Naive thymus-derived CD8-positive, alpha-beta T cell (primary cell): ENCODE data around the gene NPIPB2. TPM values are rescaled to one million over a fixed set of nuclear protein-coding genes. Genes with fewer than 3 reads are reported as not detected.
"Not testable (repeated sequence)": the region's sequence is repeated elsewhere in the genome, so short reads cannot be mapped to it uniquely, and the experiment has no call there.

Experiments
- ATAC-seq, 2 donors: fragments of 150-1000 bp; cut with Tn5 transposase in 1 of 2; sonication (Bioruptor Pico), chemical (Tn5 transposase) in 1 of 2; 1 replicate in 1 of 2; 2 replicates in 1 of 2; pipeline ENCODE4 v1.10.0; 2021; ENCODE audit warnings: mild to moderate bottlenecking in 2 of 2, moderate library complexity in 2 of 2
- POLR2A ChIA-PET: fragments of 350-600 bp; sonication (Branson Sonifier 250); formaldehyde crosslinking; loops from one replicate; lab custom pipeline; 2021; ENCODE audit warnings: antibody characterized with exemption; lab: Charles Lee
- DNase-seq, 10 donors: peaks; one replicate each; pipeline versions ENCODE4 v3.0.0 to v3.0.0-alpha.2; 2020 to 2022
- H3K27ac Mint-ChIP-seq, 10 donors: one replicate each; pipeline ENCODE4 v1.8.0; 2020 to 2022; ENCODE audit warnings: mild to moderate bottlenecking in 10 of 10, mixed read lengths in 10 of 10, moderate library complexity in 4 of 10, inconsistent platforms in 1 of 10
- H3K27me3 Mint-ChIP-seq, 5 donors: one replicate each; pipeline ENCODE4 v1.8.0; 2021 to 2022; ENCODE audit warnings: mixed read lengths in 5 of 5
- H3K36me3 Mint-ChIP-seq, 3 donors: one replicate each; pipeline ENCODE4 v1.8.0; 2020 to 2022; ENCODE audit warnings: mixed read lengths in 3 of 3, mild to moderate bottlenecking in 2 of 3, inconsistent platforms in 1 of 3
- H3K4me1 Mint-ChIP-seq, 4 donors: one replicate each; pipeline ENCODE4 v1.8.0; 2021 to 2022; ENCODE audit warnings: mixed read lengths in 4 of 4
- H3K4me3 Mint-ChIP-seq, 10 donors: one replicate each; pipeline ENCODE4 v1.8.0; 2020 to 2022; ENCODE audit warnings: mild to moderate bottlenecking in 10 of 10, mixed read lengths in 10 of 10, moderate library complexity in 6 of 10, inconsistent platforms in 1 of 10
- H3K9me3 Mint-ChIP-seq, 9 donors: one replicate each; pipeline ENCODE4 v1.8.0; 2020 to 2022; ENCODE audit warnings: mixed read lengths in 9 of 9, mild to moderate bottlenecking in 3 of 9, inconsistent platforms in 1 of 9, moderate library complexity in 1 of 9
- polyA plus RNA-seq, 3 donors: library from polyadenylated mRNA; unstranded; fragments of 300-500 nt; fragmentation: Illumina TruSeq; gene quantifications; one replicate each; pipeline ENCODE4 v1.2.3, GENCODE V29; 2021
- total RNA-seq, 8 experiments: library from RNA in 2 of 8; stranded (reverse) in 2 of 8; gene quantifications; one replicate each; pipeline ENCODE4 v1.2.3 and lab custom pipeline; 2021 to 2026

NPIPB2 gene
- total and polyA plus RNA-seq, 5 experiments from 2014 or later, result 1.1 to 24.5 (median 10.3) TPM; not detected in 1

- Mint-ChIP-seq H3K9me3 (no peaks in the 10 kb centered on the region), H3K4me3 (no peak overlapping the region), H3K27me3 (peaks cover 0 to 4% (median 0%) of the 10 kb centered on the region in 5 donors), H3K27ac (peak overlapping the region in 1 of 10 donors; percentile 5), H3K4me1 (peaks cover 0 to 13% (median 0%) of the 10 kb centered on the region in 4 donors), H3K36me3 (peaks cover 0 to 2% (median 0%) of the 10 kb centered on the region in 3 donors)
- DNase-seq (no peak), ATAC-seq (no peak)
- POLR2A ChIA-PET, result no interaction called here
Measured at GRCh38 chr16:11955713-11956123, 13.9 kb upstream of the NPIPB2 start.

DNA sequence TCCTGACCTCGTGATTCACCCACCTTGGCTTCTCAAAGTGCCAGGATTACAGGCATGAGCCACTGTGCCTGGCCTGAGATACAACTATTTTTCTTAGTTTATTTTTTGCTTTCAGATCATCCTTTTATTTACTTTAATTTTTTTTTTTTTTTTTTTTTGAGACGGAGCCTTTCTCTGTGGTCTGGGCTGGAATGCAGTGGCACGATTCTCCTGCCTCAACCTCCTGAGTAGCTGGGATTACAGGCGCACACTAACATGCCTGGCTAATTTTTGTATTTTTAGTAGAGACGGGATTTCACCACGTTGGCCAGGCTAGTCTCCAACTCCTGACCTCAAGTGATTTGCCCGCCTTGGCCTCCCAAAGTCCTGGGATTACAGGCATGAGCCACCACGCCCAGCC lies 11.7 kb upstream of the NPIPB2 start:
- H3K4me3 Mint-ChIP-seq, H3K36me3 Mint-ChIP-seq, ATAC-seq, H3K27me3 Mint-ChIP-seq, H3K27ac Mint-ChIP-seq, H3K4me1 Mint-ChIP-seq, DNase-seq, H3K9me3 Mint-ChIP-seq: not testable (repeated sequence)
- POLR2A ChIA-PET, result interaction anchor here (0.6 kb wide), 1 partner anchor 94 kb away, joined by 3 read pairs; no protein-coding TSS in a partner anchor

- H3K9me3 Mint-ChIP-seq, result no peaks in the 10 kb centered on the region
- no peaks in the 10 kb centered on the region for H3K27me3 Mint-ChIP-seq
- POLR2A ChIA-PET, result no interaction called here
- H3K27ac Mint-ChIP-seq, result peak overlapping the region in 2 of 10 donors; percentile 15
- no peak overlapping the region for H3K4me3 Mint-ChIP-seq
- ATAC-seq (no peak), DNase-seq (no peak)
- peaks cover 0 to 8% (median 6%) of the 10 kb centered on the region in 4 donors for H3K4me1 Mint-ChIP-seq
- no peaks in the 10 kb centered on the region for H3K36me3 Mint-ChIP-seq
Measured at GRCh38 chr16:11950388-11950787, 8.5 kb upstream of the NPIPB2 start.

DNA sequence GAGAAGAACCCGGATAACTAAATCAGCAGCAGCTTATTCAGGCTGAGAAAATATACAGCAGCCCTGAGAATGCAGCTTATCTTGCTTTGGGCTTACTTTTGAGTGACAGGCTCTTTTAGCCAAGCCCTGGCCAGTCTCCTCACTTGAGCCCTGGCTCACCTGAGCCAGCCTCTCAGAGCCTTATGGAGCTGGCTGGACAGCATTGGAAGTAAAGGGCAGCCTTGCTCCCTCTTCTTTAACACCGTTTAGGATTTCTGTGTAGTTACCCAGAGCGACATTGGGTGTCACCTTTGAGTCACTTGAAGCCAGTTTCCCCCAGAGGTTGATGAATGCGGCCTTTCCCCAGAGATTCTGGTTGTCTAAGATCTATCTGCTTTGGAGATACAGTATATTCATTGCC lies 7.7 kb upstream of the NPIPB2 start:
- Mint-ChIP-seq H3K4me1 (peaks cover 0 to 8% (median 6%) of the 10 kb centered on the region in 4 donors), H3K4me3 (no peak overlapping the region), H3K36me3 (no peaks in the 10 kb centered on the region), H3K27me3 (no peaks in the 10 kb centered on the region), H3K27ac (no peak overlapping the region), H3K9me3 (no peaks in the 10 kb centered on the region)
- ATAC-seq (peak; percentile 70 to 72), DNase-seq (peak in 7 of 10 donors; percentile 3 to 72 (median 9))
- POLR2A ChIA-PET, result interaction anchor here (1.1 kb wide), 1 partner anchor 118 kb away, joined by 3 read pairs; no protein-coding TSS in a partner anchor

GRCh38 chr16:11948819-11949218 lies 7.0 kb upstream of the NPIPB2 start:
- DNase-seq, result no peak
- no peaks in the 10 kb centered on the region for H3K27me3 Mint-ChIP-seq
- no peak for ATAC-seq
- H3K27ac Mint-ChIP-seq, result no peak overlapping the region
- H3K4me1 Mint-ChIP-seq, result peaks cover 0 to 8% (median 6%) of the 10 kb centered on the region in 4 donors
- H3K36me3 Mint-ChIP-seq, result no peaks in the 10 kb centered on the region
- H3K9me3 Mint-ChIP-seq, result no peaks in the 10 kb centered on the region
- no peak overlapping the region for H3K4me3 Mint-ChIP-seq
- POLR2A ChIA-PET, result interaction anchor here (1.1 kb wide), 1 partner anchor 119 kb away, joined by 3 read pairs; no protein-coding TSS in a partner anchor

- no peaks in the 10 kb centered on the region for H3K9me3 Mint-ChIP-seq
- no peak for DNase-seq
- POLR2A ChIA-PET, result interaction anchor here (0.6 kb wide), 1 partner anchor 123 kb away, joined by 5 read pairs; no protein-coding TSS in a partner anchor
- H3K4me1 Mint-ChIP-seq, result peaks cover 0 to 8% (median 6%) of the 10 kb centered on the region in 4 donors
- no peak overlapping the region for H3K4me3 Mint-ChIP-seq
- H3K27ac Mint-ChIP-seq, result no peak overlapping the region
- no peak for ATAC-seq
- H3K36me3 Mint-ChIP-seq, result no peaks in the 10 kb centered on the region
- H3K27me3 Mint-ChIP-seq, result no peaks in the 10 kb centered on the region
Measured at GRCh38 chr16:11946433-11946832, 4.6 kb upstream of the NPIPB2 start.

GRCh38 chr16:11927350-11927749 lies 14.5 kb downstream of the NPIPB2 start:
- DNase-seq, ATAC-seq, H3K4me1 Mint-ChIP-seq, H3K27me3 Mint-ChIP-seq, H3K36me3 Mint-ChIP-seq, H3K9me3 Mint-ChIP-seq, POLR2A ChIA-PET, H3K4me3 Mint-ChIP-seq: not testable (repeated sequence)
- H3K27ac Mint-ChIP-seq, result peak overlapping the region in 1 of 10 donors; percentile 22

- H3K36me3 Mint-ChIP-seq, H3K9me3 Mint-ChIP-seq, ATAC-seq, H3K4me3 Mint-ChIP-seq, DNase-seq, POLR2A ChIA-PET, H3K27me3 Mint-ChIP-seq, H3K4me1 Mint-ChIP-seq: not testable (repeated sequence)
- H3K27ac Mint-ChIP-seq, result peak overlapping the region in 1 of 10 donors; percentile 40
Measured at GRCh38 chr16:11924046-11924445, 17.8 kb downstream of the NPIPB2 start.

DNA sequence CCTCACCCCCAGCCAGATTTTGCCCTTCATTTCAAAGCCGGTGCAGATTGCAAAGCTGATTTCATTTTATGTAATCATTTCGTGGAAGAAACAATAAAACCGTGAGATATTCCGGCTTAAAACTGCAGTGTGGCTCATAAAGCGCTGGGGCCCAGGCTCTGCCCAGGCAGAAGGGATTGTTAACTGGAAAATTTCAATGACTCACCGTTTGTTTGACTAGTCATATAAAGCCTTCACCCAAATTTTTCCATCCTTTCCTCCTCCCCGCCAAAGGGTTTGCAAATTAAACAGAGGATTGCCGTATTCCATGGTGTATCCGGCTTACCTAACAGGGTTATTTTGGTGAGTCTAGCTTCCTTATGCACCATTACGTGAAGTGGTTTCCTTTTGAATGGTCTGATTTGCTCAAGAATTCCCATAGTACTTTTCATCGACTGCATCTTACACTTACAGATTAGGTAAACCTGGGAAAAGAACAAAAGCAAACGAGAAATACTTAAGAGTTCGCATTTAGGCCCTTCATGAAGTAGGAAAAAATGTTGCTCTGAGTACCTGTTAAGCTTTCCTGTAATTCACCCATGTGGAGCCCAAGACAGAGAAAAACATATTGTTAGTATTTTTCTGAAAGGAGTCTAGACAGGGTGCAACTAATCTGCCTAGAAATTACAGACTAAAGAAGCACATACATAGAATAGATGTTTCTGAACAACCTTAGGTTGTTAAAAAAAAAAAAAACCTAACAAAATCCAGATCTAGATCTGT lies 25.1 kb downstream of the NPIPB2 start:
- POLR2A ChIA-PET, result interaction anchor here (0.7 to 2.2 kb wide), 6 partner anchors 52 to 236 kb away, joined by 3 to 14 read pairs (median 6); partner anchors contain the start of genes RSL1D1 and SNX29
- H3K4me1 Mint-ChIP-seq, result peaks cover 17 to 38% (median 29%) of the 10 kb centered on the region in 4 donors

GRCh38 chr16:11915644-11916523 lies 26.0 kb downstream of the NPIPB2 start, which contains the start of gene GSPT1:
GSPT1 (minus strand) TSS chr16:11915956; CDS start chr16:11915720, 236 bp downstream.
- peak within 1 kb of the TSS; percentile 93 to 98 (median 97) for H3K27ac Mint-ChIP-seq
- H3K36me3 Mint-ChIP-seq, result peaks cover 0 to 12% (median 0%) of the 10 kb centered on the region in 3 donors
- DNase-seq (peak; percentile 95 to 100 (median 99)), ATAC-seq (peak; percentile 85 to 86)
- peaks cover 17 to 40% (median 33%) of the 10 kb centered on the region in 4 donors for H3K4me1 Mint-ChIP-seq
- POLR2A ChIA-PET, result interaction anchor here (0.6 to 2.2 kb wide), 11 partner anchors 9 to 864 kb away, joined by 3 to 14 read pairs (median 5); partner anchors contain the start of genes RSL1D1 and SNX29
- peak within 1 kb of the TSS; percentile 88 to 99 (median 95) for H3K4me3 Mint-ChIP-seq
- H3K27me3 Mint-ChIP-seq, result no peaks in the 10 kb centered on the region
- H3K9me3 Mint-ChIP-seq, result no peaks in the 10 kb centered on the region

More for the DNA sequence above, 25.1 kb downstream of the NPIPB2 start:
- H3K36me3 Mint-ChIP-seq, result peaks cover 0 to 12% (median 0%) of the 10 kb centered on the region in 3 donors
- H3K27ac Mint-ChIP-seq, result peak overlapping the region; percentile 89 to 97 (median 96)
- H3K27me3 Mint-ChIP-seq, result no peaks in the 10 kb centered on the region
- H3K4me3 Mint-ChIP-seq, result peak overlapping the region; percentile 77 to 97 (median 90)
- no peak for ATAC-seq
- H3K9me3 Mint-ChIP-seq, result no peaks in the 10 kb centered on the region
- DNase-seq, result no peak

- H3K9me3 Mint-ChIP-seq, result no peaks in the 10 kb centered on the region
- peaks cover 0 to 12% (median 0%) of the 10 kb centered on the region in 3 donors for H3K36me3 Mint-ChIP-seq
- peaks cover 22 to 47% (median 40%) of the 10 kb centered on the region in 4 donors for H3K4me1 Mint-ChIP-seq
- H3K27ac Mint-ChIP-seq, result peak overlapping the region in 8 of 10 donors; percentile 93 to 98 (median 97)
- H3K4me3 Mint-ChIP-seq, result peak overlapping the region; percentile 88 to 99 (median 95)
- ATAC-seq (peak in 1 of 2 donors; percentile 9), DNase-seq (peak in 4 of 10 donors; percentile 1 to 34 (median 28))
- POLR2A ChIA-PET, result interaction anchor here (0.7 to 2.2 kb wide), 9 partner anchors 8 to 865 kb away, joined by 3 to 14 read pairs (median 6); partner anchors contain the start of genes RSL1D1 and SNX29
- H3K27me3 Mint-ChIP-seq, result no peaks in the 10 kb centered on the region
Measured at GRCh38 chr16:11915114-11915643, 26.7 kb downstream of the NPIPB2 start.
